ENCODE data around the gene TMEM217. TPM values are rescaled to one million over a fixed set of nuclear protein-coding genes. Genes with fewer than 3 reads are reported as not detected.
"Not testable (repeated sequence)": the region's sequence is repeated elsewhere in the genome, so short reads cannot be mapped to it uniquely, and the experiment has no call there.

TMEM217 gene
- total and polyA plus RNA-seq, 7 donors, result 0.55 to 5.3 (median 0.80) TPM; not detected in 1

DNA sequence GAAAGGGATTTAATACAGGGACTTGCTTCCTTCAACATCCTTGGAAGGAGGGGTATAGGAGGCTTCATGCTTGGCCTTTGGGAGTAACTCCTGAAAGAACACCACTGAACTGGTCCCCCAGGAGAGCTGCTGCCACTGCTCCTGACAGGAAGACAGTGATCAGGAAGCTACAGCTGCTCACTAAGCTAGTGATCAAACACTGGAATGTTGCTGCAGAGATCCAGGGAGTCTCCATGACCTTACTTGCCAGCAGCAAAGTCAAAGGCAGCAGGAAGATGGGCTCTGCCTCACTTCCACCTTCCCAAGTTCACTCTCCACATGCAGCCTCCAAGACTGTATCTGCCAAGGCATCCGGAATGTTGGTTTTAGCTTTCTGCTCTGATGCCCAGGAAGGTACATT, 56.2 kb downstream of the TMEM217 start:
- TF ChIP-seq, protein P1, sequence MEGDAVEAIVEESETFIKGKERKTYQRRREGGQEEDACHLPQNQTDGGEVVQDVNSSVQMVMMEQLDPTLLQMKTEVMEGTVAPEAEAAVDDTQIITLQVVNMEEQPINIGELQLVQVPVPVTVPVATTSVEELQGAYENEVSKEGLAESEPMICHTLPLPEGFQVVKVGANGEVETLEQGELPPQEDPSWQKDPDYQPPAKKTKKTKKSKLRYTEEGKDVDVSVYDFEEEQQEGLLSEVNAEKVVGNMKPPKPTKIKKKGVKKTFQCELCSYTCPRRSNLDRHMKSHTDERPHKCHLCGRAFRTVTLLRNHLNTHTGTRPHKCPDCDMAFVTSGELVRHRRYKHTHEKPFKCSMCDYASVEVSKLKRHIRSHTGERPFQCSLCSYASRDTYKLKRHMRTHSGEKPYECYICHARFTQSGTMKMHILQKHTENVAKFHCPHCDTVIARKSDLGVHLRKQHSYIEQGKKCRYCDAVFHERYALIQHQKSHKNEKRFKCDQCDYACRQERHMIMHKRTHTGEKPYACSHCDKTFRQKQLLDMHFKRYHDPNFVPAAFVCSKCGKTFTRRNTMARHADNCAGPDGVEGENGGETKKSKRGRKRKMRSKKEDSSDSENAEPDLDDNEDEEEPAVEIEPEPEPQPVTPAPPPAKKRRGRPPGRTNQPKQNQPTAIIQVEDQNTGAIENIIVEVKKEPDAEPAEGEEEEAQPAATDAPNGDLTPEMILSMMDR (IDR thresholded peaks at IDR 0.05), result no peak
- no peak for TF ChIP-seq EP300 (IDR thresholded peaks at IDR 0.05)
- TF ChIP-seq POLR2AphosphoS5 (IDR thresholded peaks at IDR 0.05), result no peak
- TF ChIP-seq POLR2A (IDR thresholded peaks at IDR 0.05), result no peak
- H3K36me3 ChIP-seq, result no peaks in the 10 kb centered on the region
- peak; percentile 4 for DNase-seq
- intact Hi-C loops (cut with DNase I), result no loop called here
- H3K4me3 ChIP-seq, result no peak overlapping the region
- H3K27me3 ChIP-seq, result no peaks in the 10 kb centered on the region
- H3K4me1 ChIP-seq, result no peaks in the 10 kb centered on the region
- 96 to 98% methylated on average over 1 of the region's 1 CpG for WGBS, 2 donors
- H3K27ac ChIP-seq, result no peak overlapping the region
- H3K9me3 ChIP-seq, result no peaks in the 10 kb centered on the region

DNA sequence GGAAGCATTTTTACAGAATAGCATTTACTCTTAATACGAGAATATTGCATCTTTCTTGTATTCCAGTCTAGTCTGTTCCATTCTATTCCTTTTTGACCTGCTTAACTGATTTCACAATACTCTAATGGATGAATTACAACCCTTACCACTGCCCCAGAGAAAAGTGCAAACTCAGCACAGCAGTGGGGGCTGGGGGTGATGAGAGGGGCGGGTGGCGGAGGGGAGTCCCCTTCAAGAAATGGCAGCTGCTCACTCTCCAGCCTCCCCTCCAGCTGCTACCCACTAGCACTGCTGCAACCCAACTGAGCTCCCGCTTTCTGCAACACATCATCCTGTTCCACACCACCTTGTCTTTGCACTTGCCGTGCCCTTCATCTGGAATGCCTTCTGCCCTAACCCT, 57.9 kb downstream of the TMEM217 start:
- TF ChIP-seq POLR2AphosphoS5 (IDR thresholded peaks at IDR 0.05) (no peak), EP300 (IDR thresholded peaks at IDR 0.05) (no peak), POLR2A (IDR thresholded peaks at IDR 0.05) (no peak)
- TF ChIP-seq, protein P1 (IDR thresholded peaks at IDR 0.05), result no peak
- no peaks in the 10 kb centered on the region for H3K9me3 ChIP-seq
- no peaks in the 10 kb centered on the region for H3K36me3 ChIP-seq
- WGBS, 2 donors, result 72 to 84% methylated on average over 5 of the region's 5 CpGs
- no peaks in the 10 kb centered on the region for H3K27me3 ChIP-seq
- no peak overlapping the region for H3K27ac ChIP-seq
- H3K4me1 ChIP-seq, result no peaks in the 10 kb centered on the region
- peak; percentile 22 for DNase-seq
- no peak overlapping the region for H3K4me3 ChIP-seq
- intact Hi-C loops (cut with DNase I), result no loop called here

DNA sequence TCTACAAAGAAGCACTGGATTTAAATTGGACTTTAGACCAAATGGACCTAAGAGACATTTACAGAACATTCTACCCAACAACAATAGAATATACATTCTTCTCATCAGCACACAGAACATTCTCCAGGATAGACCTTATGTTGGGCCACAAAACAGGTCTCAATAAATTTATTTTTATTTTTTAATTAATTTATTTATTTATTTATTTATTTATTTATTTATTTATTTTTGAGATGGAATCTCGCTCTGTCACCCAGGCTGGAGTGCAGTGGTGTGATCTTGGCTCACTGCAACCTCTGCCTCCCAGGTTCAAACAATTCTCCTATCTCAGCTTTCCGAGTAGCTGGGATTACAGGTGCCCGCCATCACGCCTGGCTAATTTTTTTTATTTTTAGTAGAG, 61.5 kb downstream of the TMEM217 start:
- H3K9me3 ChIP-seq; H3K27me3 ChIP-seq; H3K36me3 ChIP-seq; DNase-seq; H3K27ac ChIP-seq; H3K4me3 ChIP-seq; intact Hi-C loops (cut with DNase I); H3K4me1 ChIP-seq: not testable (repeated sequence)
- 92 to 99% methylated on average over 4 of the region's 4 CpGs for WGBS, 2 donors

DNA sequence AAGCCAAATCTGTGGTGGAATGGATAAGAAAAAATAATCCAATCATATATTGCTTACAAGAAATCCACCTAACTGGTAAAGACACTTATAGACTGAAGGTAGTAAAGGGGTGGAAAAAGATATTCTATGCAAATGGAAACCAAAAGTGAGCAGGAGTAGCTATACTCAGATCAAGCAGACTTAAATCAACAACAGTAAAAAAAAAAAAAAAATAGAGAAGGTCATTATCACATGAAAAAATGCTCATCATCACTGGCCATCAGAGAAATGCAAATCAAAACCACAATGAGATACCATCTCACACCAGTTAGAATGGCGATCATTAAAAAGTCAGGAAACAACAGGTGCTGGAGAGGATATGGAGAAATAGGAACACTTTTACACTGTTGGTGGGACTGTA, 63.1 kb downstream of the TMEM217 start:
- H3K4me1 ChIP-seq; DNase-seq; intact Hi-C loops (cut with DNase I); H3K9me3 ChIP-seq; H3K27ac ChIP-seq; H3K36me3 ChIP-seq; H3K27me3 ChIP-seq; H3K4me3 ChIP-seq: not testable (repeated sequence)
- 100% methylated on average over 1 of the region's 1 CpG; no CpG with 5 or more reads in 1 of the 2 donors for WGBS, 2 donors

DNA sequence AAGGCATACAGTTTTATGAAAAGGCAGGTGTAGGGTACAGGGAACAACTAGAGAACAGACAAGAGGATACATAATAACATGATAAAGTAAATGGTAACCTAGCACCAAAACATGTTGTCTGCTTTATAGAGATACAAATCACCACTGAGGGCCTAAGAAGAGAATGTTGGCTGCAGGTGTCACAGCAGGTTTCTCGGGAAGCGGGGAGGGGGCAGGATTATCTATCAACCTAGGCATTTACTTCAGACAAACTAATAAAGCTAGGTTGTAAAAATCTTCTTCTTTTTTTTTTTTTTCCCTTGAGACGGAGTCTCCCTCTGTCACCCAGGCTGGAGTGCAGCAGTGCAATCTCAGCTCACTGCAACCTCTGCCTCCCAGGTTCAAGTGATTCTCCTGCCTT, 65.3 kb downstream of the TMEM217 start:
- Histone ChIP-seq H3K36me3 (no peaks in the 10 kb centered on the region), H3K27me3 (no peaks in the 10 kb centered on the region), H3K27ac (no peak overlapping the region), H3K4me3 (no peak overlapping the region), H3K9me3 (no peaks in the 10 kb centered on the region), H3K4me1 (peaks cover 0 to 6% (median 2%) of the 10 kb centered on the region in 4 donors)
- 34 to 65% methylated on average over 3 of the region's 3 CpGs for WGBS, 2 donors
- TF ChIP-seq, protein P1 (IDR thresholded peaks at IDR 0.05), result no peak
- no peak for TF ChIP-seq POLR2AphosphoS5 (IDR thresholded peaks at IDR 0.05)
- no peak for TF ChIP-seq POLR2A (IDR thresholded peaks at IDR 0.05)
- TF ChIP-seq EP300 (IDR thresholded peaks at IDR 0.05), result no peak
- intact Hi-C loops (cut with DNase I), result no loop called here
- peak; percentile 14 for DNase-seq

DNA sequence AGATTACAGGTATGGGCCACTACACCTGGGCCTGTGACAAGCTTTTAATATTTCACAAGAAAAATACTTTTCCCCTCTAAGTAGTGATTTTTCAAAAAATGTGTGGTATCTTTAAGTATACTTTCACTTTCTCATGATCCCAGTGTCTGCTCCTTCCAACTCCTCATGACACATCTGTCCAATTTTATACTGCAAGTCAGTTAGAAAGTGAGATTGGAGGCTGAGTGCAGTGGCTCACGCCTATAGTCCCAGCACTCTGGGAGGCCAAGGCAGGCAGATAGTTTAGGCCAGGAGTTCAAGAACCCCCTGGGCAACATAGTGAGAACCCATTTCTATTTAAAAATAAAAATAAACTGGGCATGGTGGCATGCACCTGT, 67.8 kb downstream of the TMEM217 start:
- no peak overlapping the region for H3K27ac ChIP-seq
- H3K36me3 ChIP-seq, result no peaks in the 10 kb centered on the region
- TF ChIP-seq, protein P1 (IDR thresholded peaks at IDR 0.05), result no peak
- no peak for TF ChIP-seq EP300 (IDR thresholded peaks at IDR 0.05)
- TF ChIP-seq POLR2AphosphoS5 (IDR thresholded peaks at IDR 0.05), result no peak
- TF ChIP-seq POLR2A (IDR thresholded peaks at IDR 0.05), result no peak
- H3K4me1 ChIP-seq, result peaks cover 0 to 6% (median 2%) of the 10 kb centered on the region in 4 donors
- intact Hi-C loops (cut with DNase I), result no loop called here
- H3K9me3 ChIP-seq, result no peaks in the 10 kb centered on the region
- no peaks in the 10 kb centered on the region for H3K27me3 ChIP-seq
- 65 to 83% methylated on average over 1 of the region's 1 CpG for WGBS, 2 donors
- no peak overlapping the region for H3K4me3 ChIP-seq
- DNase-seq, result no peak
